ENCODE measurements around the gene CPVL.

The CPVL gene

GRCh38 chr7:29043576-29043975 lies 102.8 kb downstream of the CPVL start:
- no peak for DNase-seq (ENCODE audit: low read depth)

GRCh38 chr7:29042824-29043231 lies 103.5 kb downstream of the CPVL start:
- no peak for DNase-seq (ENCODE audit: low read depth)

GRCh38 chr7:29041991-29042390 lies 104.3 kb downstream of the CPVL start:
- no peak for DNase-seq (ENCODE audit: low read depth)

GRCh38 chr7:29040579-29040925 lies 105.8 kb downstream of the CPVL start:
- DNase-seq (ENCODE audit: low read depth), result no peak

GRCh38 chr7:29039821-29040578 lies 106.3 kb downstream of the CPVL start:
- DNase-seq (ENCODE audit: low read depth), result no peak

- DNase-seq (ENCODE audit: low read depth), result no peak
Observed at GRCh38 chr7:29038463-29038862, 107.9 kb downstream of the CPVL start.

- DNase-seq (ENCODE audit: low read depth), result no peak
Observed at GRCh38 chr7:29035044-29035740, 111.1 kb downstream of the CPVL start.

- DNase-seq (ENCODE audit: low read depth), result no peak
Observed at GRCh38 chr7:29033584-29033983, 112.8 kb downstream of the CPVL start.

GRCh38 chr7:29032146-29032545 lies 114.2 kb downstream of the CPVL start:
- no peak for DNase-seq (ENCODE audit: low read depth)

GRCh38 chr7:29030781-29031275 lies 115.5 kb downstream of the CPVL start:
- DNase-seq (ENCODE audit: low read depth), result no peak

- no peak for DNase-seq (ENCODE audit: low read depth)
Observed at GRCh38 chr7:29022291-29022988, 123.9 kb downstream of the CPVL start.

GRCh38 chr7:29019896-29020295 lies 126.4 kb downstream of the CPVL start:
- no peak for DNase-seq (ENCODE audit: low read depth)

GRCh38 chr7:29019387-29019786 lies 127.0 kb downstream of the CPVL start:
- no peak for DNase-seq (ENCODE audit: low read depth)

GRCh38 chr7:29017713-29018112 lies 128.6 kb downstream of the CPVL start:
- DNase-seq (ENCODE audit: low read depth), result no peak

GRCh38 chr7:29014725-29015124 lies 131.6 kb downstream of the CPVL start:
- DNase-seq (ENCODE audit: low read depth), result no peak

GRCh38 chr7:29013931-29014330 lies 132.4 kb downstream of the CPVL start:
- DNase-seq (ENCODE audit: low read depth), result no peak

GRCh38 chr7:29013082-29013695 lies 133.1 kb downstream of the CPVL start:
- no peak for DNase-seq (ENCODE audit: low read depth)

GRCh38 chr7:29009947-29010346 lies 136.4 kb downstream of the CPVL start:
- no peak for DNase-seq (ENCODE audit: low read depth)

- DNase-seq (ENCODE audit: low read depth), result no peak
Observed at GRCh38 chr7:29008590-29008989, 137.7 kb downstream of the CPVL start.

- no peak for DNase-seq (ENCODE audit: low read depth)
Observed at GRCh38 chr7:29007127-29007526, 139.2 kb downstream of the CPVL start.

GRCh38 chr7:29005829-29006228 lies 140.5 kb downstream of the CPVL start:
- no peak for DNase-seq (ENCODE audit: low read depth)

GRCh38 chr7:29005406-29005805 lies 140.9 kb downstream of the CPVL start:
- DNase-seq (ENCODE audit: low read depth), result no peak

All from T follicular helper cell (primary cell).